ENCODE data around the gene BAG5.
"Not testable (repeated sequence)": the region's sequence is repeated elsewhere in the genome, so short reads cannot be mapped to it uniquely, and the experiment has no call there.

Gene BAG5

GRCh38 chr14:103533999-103534575, 28.4 kb downstream of the BAG5 start:
- no peak for DNase-seq

GRCh38 chr14:103533137-103533998, 29.1 kb downstream of the BAG5 start:
- DNase-seq: no peak

GRCh38 chr14:103532216-103533136, 30.0 kb downstream of the BAG5 start:
- no peak for DNase-seq

- no peak for DNase-seq
These were observed 30.8 kb downstream of the BAG5 start for GRCh38 chr14:103531421-103532215.

GRCh38 chr14:103530831-103531230, 31.6 kb downstream of the BAG5 start:
- no peak for DNase-seq

- DNase-seq: no peak
These were observed 32.1 kb downstream of the BAG5 start for GRCh38 chr14:103530390-103530789.

- DNase-seq: no peak
These were observed 32.8 kb downstream of the BAG5 start for GRCh38 chr14:103529383-103530365.

- DNase-seq: peak; percentile 98
These were observed 33.7 kb downstream of the BAG5 start, which contains the start of gene TRMT61A for GRCh38 chr14:103528587-103529382. Gene TRMT61A, plus strand, starts transcription at chr14:103529196. Its CDS starts 783 bp downstream, at chr14:103529979.

- peak; percentile 59 for DNase-seq
These were observed 34.3 kb downstream of the BAG5 start for GRCh38 chr14:103528146-103528586.

GRCh38 chr14:103527408-103528145, 34.9 kb downstream of the BAG5 start:
- no peak for DNase-seq

GRCh38 chr14:103526914-103527248, 35.6 kb downstream of the BAG5 start:
- no peak for DNase-seq

- no peak for DNase-seq
These were observed 36.1 kb downstream of the BAG5 start for GRCh38 chr14:103526247-103526913.

GRCh38 chr14:103525430-103526246, 36.8 kb downstream of the BAG5 start:
- not testable (repeated sequence) for DNase-seq

GRCh38 chr14:103524002-103524935, 38.2 kb downstream of the BAG5 start:
- no peak for DNase-seq

GRCh38 chr14:103523575-103523954, 38.9 kb downstream of the BAG5 start:
- DNase-seq: no peak

GRCh38 chr14:103522649-103523574, 39.5 kb downstream of the BAG5 start, which contains the start of gene CKB:
Gene CKB, minus strand, starts transcription at chr14:103522830. Its CDS starts 337 bp downstream, at chr14:103522493.
- DNase-seq: peak; percentile 91
